Nephron progenitor cell (in vitro differentiated cells): ENCODE measurements around the gene EAF2.
A peak's percentile ranks its signal among the peaks of the same experiment; 100 is the strongest.

ENCODE experiments used
- DNase-seq: peaks from one replicate; pipeline ENCODE4 v3.0.0; 2021
- H3K27ac Mint-ChIP-seq: 2 replicates; pipeline ENCODE4 v1.8.0; 2021; ENCODE audit warnings: mild to moderate bottlenecking, moderate library complexity, mixed read lengths
- H3K27me3 Mint-ChIP-seq: 2 replicates; pipeline ENCODE4 v1.8.0; 2021; ENCODE audit warnings: mild to moderate bottlenecking, low read depth, mixed read lengths; ENCODE audit not compliant: poor library complexity
- H3K36me3 Mint-ChIP-seq: 2 replicates; pipeline ENCODE4 v1.8.0; 2021; ENCODE audit warnings: low read depth, mixed read lengths
- H3K4me1 Mint-ChIP-seq: 2 replicates; pipeline ENCODE4 v1.8.0; 2021; ENCODE audit warnings: mixed read lengths
- H3K4me3 Mint-ChIP-seq: 2 replicates; pipeline ENCODE4 v1.8.0; 2021; ENCODE audit warnings: mild to moderate bottlenecking, moderate library complexity, mixed read lengths
- H3K9me3 Mint-ChIP-seq: 2 replicates; pipeline ENCODE4 v1.8.0; 2021; ENCODE audit warnings: mild to moderate bottlenecking, moderate library complexity, mixed read lengths
- CTCF ChIP-seq: fragments of 200-600 bp; sonication (generic); IDR thresholded peaks from 2 replicates; pipeline ENCODE4 v1.5.0; 2021; ENCODE audit warnings: antibody characterized with exemption

The EAF2 gene

GRCh38 chr3:121821421-121822199, 13.4 kb upstream of the EAF2 start:
- no peak for TF ChIP-seq CTCF
- Mint-ChIP-seq H3K27ac (peak overlapping the region; percentile 82), H3K36me3 (peaks cover 94% of the 10 kb centered on the region), H3K4me1 (no peaks in the 10 kb centered on the region), H3K4me3 (no peak overlapping the region), H3K27me3 (no peaks in the 10 kb centered on the region), H3K9me3 (peaks cover 47% of the 10 kb centered on the region)
- no peak for DNase-seq

GRCh38 chr3:121822973-121823372, 12.0 kb upstream of the EAF2 start:
- TF ChIP-seq CTCF = no peak
- Mint-ChIP-seq H3K9me3 (peaks cover 36% of the 10 kb centered on the region), H3K27ac (no peak overlapping the region), H3K36me3 (peaks cover 94% of the 10 kb centered on the region), H3K4me3 (no peak overlapping the region), H3K4me1 (no peaks in the 10 kb centered on the region), H3K27me3 (no peaks in the 10 kb centered on the region)
- no peak for DNase-seq

- no peak for TF ChIP-seq CTCF
- H3K36me3 Mint-ChIP-seq = peaks cover 23% of the 10 kb centered on the region
- peaks cover 35% of the 10 kb centered on the region for H3K4me1 Mint-ChIP-seq
- H3K9me3 Mint-ChIP-seq = no peaks in the 10 kb centered on the region
- peak overlapping the region; percentile 95 for H3K4me3 Mint-ChIP-seq
- peak; percentile 17 for DNase-seq
- H3K27me3 Mint-ChIP-seq = peaks cover 29% of the 10 kb centered on the region
- peak overlapping the region; percentile 72 for H3K27ac Mint-ChIP-seq
Observed at GRCh38 chr3:121834157-121834670, 795 bp upstream of the EAF2 start.

GRCh38 chr3:121835465-121835801, 424 bp downstream of the EAF2 start:
- Mint-ChIP-seq H3K27me3 (peaks cover 35% of the 10 kb centered on the region), H3K36me3 (peaks cover 23% of the 10 kb centered on the region), H3K4me3 (peak overlapping the region; percentile 95), H3K9me3 (peaks cover 3% of the 10 kb centered on the region), H3K27ac (no peak overlapping the region), H3K4me1 (peaks cover 35% of the 10 kb centered on the region)
- no peak for TF ChIP-seq CTCF
- DNase-seq = no peak

- DNase-seq = no peak
Observed at GRCh38 chr3:121836064-121836463, 1.1 kb downstream of the EAF2 start.

More at GRCh38 chr3:121836064-121836463, 1.1 kb downstream of the EAF2 start:
- peaks cover 8% of the 10 kb centered on the region for H3K9me3 Mint-ChIP-seq
- H3K4me1 Mint-ChIP-seq = peaks cover 35% of the 10 kb centered on the region
- peaks cover 35% of the 10 kb centered on the region for H3K27me3 Mint-ChIP-seq
- H3K4me3 Mint-ChIP-seq = peak overlapping the region; percentile 95
- TF ChIP-seq CTCF = no peak
- H3K27ac Mint-ChIP-seq = no peak overlapping the region
- peaks cover 19% of the 10 kb centered on the region for H3K36me3 Mint-ChIP-seq
